ENCODE measurements around the gene PCDH9. TPM values are rescaled to one million over a fixed set of nuclear protein-coding genes. Genes with fewer than 3 reads are reported as not detected.

Gene PCDH9
- total and polyA plus RNA-seq, 2 of the 4 experiments (the other 2 are of a cell fraction): 2.2 to 10.2 TPM

- ChIA-PET POLR2A (ENCODE audit: unreplicated experiment) (no interaction called here), CTCF (interaction anchor here (1.0 kb wide), 1 partner anchor 13 kb away, joined by 3 read pairs; no protein-coding TSS in a partner anchor)
- no peak overlapping the region for H2BK20ac ChIP-seq (ENCODE audit: low read depth, low read length)
- no CpG with 5 or more reads among the region's 2 CpGs for WGBS, 2 experiments (ENCODE audit: extremely low coverage in 2 of 2, insufficient read length in 1 of 2)
- no peak for ATAC-seq (ENCODE audit: low read depth)
- dilution Hi-C loops (cut with HindIII; ENCODE audit: low sequenced_read_pairs, unreplicated experiment) (no loop called here), in situ Hi-C loops (cut with MboI; ENCODE audit: low sequenced_read_pairs) (no loop called here), intact Hi-C loops (cut with micrococcal nuclease) (no loop called here)
- no peak overlapping the region for H4K5ac ChIP-seq (ENCODE audit: low read depth, low read length)
- H3K4me2 ChIP-seq (ENCODE audit: low read depth, low read length): no peak overlapping the region
- H3K56ac ChIP-seq (ENCODE audit: extremely low read depth, insufficient read depth, low read length): no peak overlapping the region
- H3K4me1 ChIP-seq (ENCODE audit: control insufficient read depth, insufficient read depth, low read length): no peaks in the 10 kb centered on the region
- H3K9me1 ChIP-seq (ENCODE audit: insufficient read depth, low read length): no peaks in the 10 kb centered on the region
- H3K27ac ChIP-seq (ENCODE audit: insufficient read depth, low read length): no peak overlapping the region
- no peak overlapping the region for H4K8ac ChIP-seq (ENCODE audit: low read depth in 2 of 2, low read length in 2 of 2)
- no peak overlapping the region for H3K4ac ChIP-seq (ENCODE audit: low read depth, low read length)
- no peak overlapping the region for H3K4me3 ChIP-seq (ENCODE audit: insufficient read depth, low read depth, low read length)
- H3K9me3 ChIP-seq (ENCODE audit: control insufficient read depth, insufficient read depth, low read length): no peaks in the 10 kb centered on the region
- H2AK5ac ChIP-seq (ENCODE audit: low read depth, low read length): no peak overlapping the region
- H3K14ac ChIP-seq (replicated peaks; ENCODE audit: low read depth, low read length): no peak overlapping the region
- no TSS peak for BruUV-seq (replicated peaks)
- H2AFZ ChIP-seq (replicated peaks; ENCODE audit: low read length, poor library complexity): no peak overlapping the region
- no peak overlapping the region for H3K9ac ChIP-seq (ENCODE audit: low read depth, low read length)
- H4K91ac ChIP-seq (ENCODE audit: insufficient read depth, low read depth, low read length): no peak overlapping the region
- H2BK120ac ChIP-seq (ENCODE audit: low read depth, low read length): no peak overlapping the region
- no peak overlapping the region for H2BK5ac ChIP-seq (ENCODE audit: low read depth, low read length, poor library complexity, severe bottlenecking)
- no peaks in the 10 kb centered on the region for H3K79me1 ChIP-seq (ENCODE audit: low read depth in 1 of 2, low read length in 2 of 2)
- H3K18ac ChIP-seq (ENCODE audit: low read depth, low read length): no peak overlapping the region
- TF ChIP-seq MAZ (IDR thresholded peaks at IDR 0.05; ENCODE audit: borderline replicate concordance, low read depth, low read length) (no peak), NFE2L2 (IDR thresholded peaks at IDR 0.05; ENCODE audit: low read depth, low read length) (no peak), USF2 (IDR thresholded peaks at IDR 0.05; ENCODE audit: low read depth, low read length) (no peak), ELK1 (IDR thresholded peaks at IDR 0.05; ENCODE audit: borderline replicate concordance, low read depth, low read length) (no peak), CHD1 (IDR thresholded peaks at IDR 0.05; ENCODE audit: low read depth, low read length) (no peak), BHLHE40 (IDR thresholded peaks at IDR 0.05; ENCODE audit: low read depth, low read length) (no peak), RCOR1 (IDR thresholded peaks at IDR 0.05; ENCODE audit: insufficient replicate concordance, low read length) (no peak), CEBPB (IDR thresholded peaks at IDR 0.05; ENCODE audit: low read depth, low read length) (no peak), RAD21 (IDR thresholded peaks at IDR 0.05; ENCODE audit: low read length) (no peak), RFX5 (IDR thresholded peaks at IDR 0.05; ENCODE audit: low read depth, low read length) (no peak), CTCF (conservative IDR thresholded peaks at IDR 0.05; ENCODE audit: low read depth, low read length) (no peak)
- no peaks in the 10 kb centered on the region for H4K20me1 ChIP-seq (ENCODE audit: insufficient read depth, low read length)
- H3K23ac ChIP-seq (ENCODE audit: low read depth, low read length): no peak overlapping the region
- no peaks in the 10 kb centered on the region for H3K36me3 ChIP-seq (ENCODE audit: control insufficient read depth, insufficient read depth, low read length)
- no peak overlapping the region for H2AK9ac ChIP-seq (replicated peaks; ENCODE audit: low read depth, low read length, poor library complexity)
- H2BK15ac ChIP-seq (ENCODE audit: low read depth, low read length): no peak overlapping the region
- H3K27me3 ChIP-seq (ENCODE audit: control insufficient read depth, insufficient read depth, low read length): no peaks in the 10 kb centered on the region
- DNase-seq: no peak
Observed at GRCh38 chr13:66795636-66796035, 434.5 kb downstream of the PCDH9 start.

Data from IMR-90 (cell line).